HUDEP-2 (cell line): ENCODE measurements around the gene GSN.

Experiments used
- DNase-seq, 76 experiments: peaks; one replicate each; lab custom pipeline; 2025; ENCODE audit not compliant: unreplicated experiment in 76 of 76; lab: John Stamatoyannopoulos, UW

Gene GSN

GRCh38 chr9:121368745-121369144 is 100.8 kb downstream of the GSN start:
- DNase-seq = no peak

- peak; percentile 81 to 99 (median 97) for DNase-seq
Measured at GRCh38 chr9:121369595-121370265, 101.8 kb downstream of the GSN start, which contains the start of gene STOM. TSS of gene STOM (minus strand) at chr9:121370250. CDS start at chr9:121370187, 63 bp downstream.

DNA sequence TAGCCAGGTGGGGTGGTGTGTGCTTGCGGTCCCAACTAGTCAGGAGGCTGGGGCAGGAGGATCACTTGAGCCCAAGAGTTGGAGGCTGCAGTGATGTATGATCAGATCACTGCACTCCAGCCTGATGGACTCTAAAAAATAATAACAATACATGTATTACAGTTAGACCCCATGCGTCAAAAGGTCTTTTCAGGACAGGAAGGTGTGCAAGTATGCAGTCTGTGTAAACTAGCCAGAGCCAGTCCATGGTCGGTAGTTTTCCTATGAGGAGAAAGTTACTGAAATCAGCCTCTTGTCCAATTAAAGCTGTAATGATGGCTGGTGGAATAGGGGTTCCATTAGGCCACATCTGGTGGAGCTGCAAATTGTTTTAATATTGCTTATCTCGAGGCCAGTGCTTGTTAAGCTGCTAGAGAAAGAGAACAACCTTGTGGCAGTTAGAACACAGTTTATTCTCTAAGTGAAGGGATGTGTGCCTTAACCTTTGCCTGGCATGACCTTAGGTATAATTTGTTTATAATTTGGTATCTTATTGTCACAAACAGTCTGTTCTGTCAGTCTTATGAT is 103.6 kb downstream of the GSN start:
- DNase-seq = peak in 3 of 76 experiments; percentile 15 to 47 (median 21)

DNA sequence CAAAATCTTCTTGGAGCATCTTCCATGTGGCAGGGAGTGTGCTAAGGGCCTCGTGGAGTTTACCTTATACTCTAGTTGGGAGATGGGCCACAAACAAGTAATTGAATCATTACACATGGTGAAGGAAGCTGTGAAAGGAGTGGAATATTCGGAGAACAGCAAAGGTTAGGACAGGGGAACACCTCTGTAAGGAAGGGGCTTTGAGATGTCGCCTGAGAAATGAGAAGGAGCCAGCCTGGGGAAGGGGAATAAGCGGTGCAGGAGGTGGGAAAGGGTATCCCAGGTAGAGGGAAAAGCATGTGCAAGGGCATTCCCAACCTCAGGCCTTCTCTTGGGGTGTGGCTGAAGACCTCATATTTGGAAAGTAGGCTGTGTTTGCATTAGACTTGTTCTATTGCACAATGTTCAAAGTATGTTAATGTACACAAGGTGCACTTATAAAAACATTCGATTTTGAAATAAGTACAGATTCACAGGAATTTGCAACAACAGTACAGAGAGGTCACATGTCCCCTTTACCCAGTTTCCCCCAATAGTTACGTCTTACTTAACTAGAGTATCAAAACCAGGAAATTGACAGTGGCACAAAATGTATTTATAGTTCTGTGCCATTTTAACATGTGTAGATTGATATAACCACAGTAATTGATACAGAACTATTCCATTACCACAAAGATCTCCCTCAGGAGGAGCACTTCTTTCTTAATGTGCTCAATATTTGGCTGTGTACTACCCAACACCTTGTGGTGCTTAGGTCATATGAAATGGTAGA is 104.5 kb downstream of the GSN start:
- DNase-seq = no peak

GRCh38 chr9:121373011-121373729 is 105.2 kb downstream of the GSN start:
- DNase-seq = peak in 13 of 76 experiments; percentile 8 to 44 (median 18)

DNA sequence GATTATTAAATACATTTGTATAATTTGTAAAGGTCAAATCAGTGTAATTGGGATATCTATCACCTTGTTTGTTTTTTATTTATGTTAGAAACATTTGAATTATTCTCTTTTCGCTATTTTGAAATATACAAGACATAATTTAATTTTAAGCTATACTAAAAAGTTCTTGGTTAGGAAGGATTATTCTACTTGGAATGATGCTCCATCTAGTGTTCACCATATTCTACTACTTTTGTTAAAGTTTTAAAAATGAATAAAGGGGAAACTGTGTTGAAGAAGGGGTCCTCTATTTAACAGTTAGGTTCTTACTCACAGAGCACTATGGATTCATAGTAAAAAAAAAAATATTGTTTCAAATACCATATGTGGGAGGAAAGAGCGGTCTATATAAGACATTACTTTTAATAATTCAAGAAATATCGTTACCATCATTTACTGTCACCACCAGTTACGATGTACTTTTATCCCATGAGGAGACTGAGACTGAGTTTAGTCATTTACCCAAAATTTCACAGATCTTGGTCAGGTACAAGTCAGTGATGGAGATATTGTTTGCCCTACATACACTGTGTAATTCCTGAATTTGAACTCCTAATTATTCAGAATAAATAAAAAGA is 108.4 kb downstream of the GSN start:
- DNase-seq = no peak

DNA sequence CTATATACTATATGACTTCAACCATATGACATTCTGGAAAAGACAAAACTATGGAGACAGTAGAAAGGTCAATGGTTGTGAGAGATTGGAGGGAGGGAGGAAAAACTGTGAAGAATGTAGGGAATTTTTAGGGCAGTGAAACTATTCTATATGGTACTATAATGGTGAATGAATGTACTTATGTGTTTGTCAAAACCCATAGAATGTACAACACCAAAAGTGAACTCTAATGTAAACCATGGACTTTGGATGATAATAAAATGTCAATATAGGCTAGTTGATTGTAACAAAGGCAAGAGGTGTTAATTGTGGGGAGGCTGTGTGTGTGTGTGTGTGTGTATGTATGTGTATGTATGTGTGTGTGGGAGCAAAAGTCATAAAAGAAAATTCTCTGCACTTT is 112.9 kb downstream of the GSN start:
- no peak for DNase-seq
